HCT116 (cell line): ENCODE data around the gene RSPO4.
"Not testable (repeated sequence)": the region's sequence is repeated elsewhere in the genome, so short reads cannot be mapped to it uniquely, and the experiment has no call there.

Source experiments
- EZH2 ChIP-seq: fragments of 200-600 bp; sonication (generic); IDR thresholded peaks from 2 replicates; pipeline ENCODE4 v1.6.1; 2017; ENCODE audit warnings: antibody characterized with exemption, mixed run types
- FOSL1 ChIP-seq: IDR thresholded peaks from 2 replicates; pipeline ENCODE4 v1.6.1; 2012; ENCODE audit warnings: low read depth
- POLR2A ChIP-seq: IDR thresholded peaks from 2 replicates; pipeline ENCODE4 v1.7.0; 2011; ENCODE audit warnings: borderline replicate concordance; ENCODE audit not compliant: insufficient read depth, insufficient read length; ENCODE audit errors: extremely low read depth
- POLR2AphosphoS5 ChIP-seq: IDR thresholded peaks from 2 replicates; pipeline ENCODE4 v1.6.1; 2011; ENCODE audit warnings: mild to moderate bottlenecking, low read depth, low read length, moderate library complexity
- RAD21 ChIP-seq: IDR thresholded peaks from 2 replicates; pipeline ENCODE4 v1.6.1; 2012; ENCODE audit warnings: low read depth, mild to moderate bottlenecking
- SIN3A ChIP-seq: IDR thresholded peaks from 2 replicates; pipeline ENCODE4 v1.6.1; 2012; ENCODE audit warnings: low read depth
- SP1 ChIP-seq: IDR thresholded peaks from 2 replicates; pipeline ENCODE4 v1.6.1; 2012; ENCODE audit warnings: low read depth
- ZNF274 ChIP-seq: fragments of 200-500 bp; sonication (Bioruptor generic); IDR thresholded peaks from 2 replicates; pipeline ENCODE4 v1.6.1; 2014; ENCODE audit warnings: mild to moderate bottlenecking, low read depth, low read length, inconsistent platforms
- TF ChIP-seq, protein P1 (sequence below), 3 experiments: fragments of 200-600 bp in 1 of 3; sonication (generic) in 1 of 3; IDR thresholded peaks in 2 of 3; conservative IDR thresholded peaks in 1 of 3; 2 replicates each; pipeline ENCODE4 v1.5.1; 2012 to 2017; ENCODE audit warnings: low read depth in 2 of 3, low read length in 2 of 3, antibody characterized with exemption in 1 of 3, borderline replicate concordance in 1 of 3, control low read depth in 1 of 3, mild to moderate bottlenecking in 1 of 3, mixed read lengths in 1 of 3, mixed run types in 1 of 3, moderate library complexity in 1 of 3; ENCODE audit not compliant: insufficient read depth in 1 of 3
- TF ChIP-seq, protein P2 (sequence below): IDR thresholded peaks from 2 replicates; pipeline ENCODE4 v1.6.1; 2011; ENCODE audit warnings: mild to moderate bottlenecking, low read length, moderate library complexity; ENCODE audit not compliant: insufficient replicate concordance; ENCODE audit errors: extremely low read depth
- TF ChIP-seq, protein P3 (sequence below): IDR thresholded peaks from 2 replicates; pipeline ENCODE4 v1.6.1; 2012

DNA sequence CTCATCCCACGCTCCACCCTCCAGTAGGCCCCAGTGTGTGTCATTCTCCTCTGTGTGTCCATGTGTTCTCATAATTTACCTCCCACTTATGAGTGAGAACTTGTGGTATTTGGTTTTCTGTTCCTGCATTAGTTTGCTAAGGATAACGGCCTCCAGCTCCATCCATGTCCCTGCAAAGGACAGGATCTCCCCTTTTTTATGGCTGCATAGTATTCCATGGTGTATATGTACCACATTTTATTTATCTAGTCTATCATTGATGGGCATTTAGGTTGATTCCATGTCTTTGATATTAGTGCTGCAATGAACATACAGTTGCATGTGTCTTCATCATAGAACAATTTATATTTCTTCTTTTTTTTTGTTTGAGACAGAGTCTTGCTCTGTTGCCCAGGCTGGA lies 24.1 kb upstream of the RSPO4 start:
- TF ChIP-seq, protein P1, sequence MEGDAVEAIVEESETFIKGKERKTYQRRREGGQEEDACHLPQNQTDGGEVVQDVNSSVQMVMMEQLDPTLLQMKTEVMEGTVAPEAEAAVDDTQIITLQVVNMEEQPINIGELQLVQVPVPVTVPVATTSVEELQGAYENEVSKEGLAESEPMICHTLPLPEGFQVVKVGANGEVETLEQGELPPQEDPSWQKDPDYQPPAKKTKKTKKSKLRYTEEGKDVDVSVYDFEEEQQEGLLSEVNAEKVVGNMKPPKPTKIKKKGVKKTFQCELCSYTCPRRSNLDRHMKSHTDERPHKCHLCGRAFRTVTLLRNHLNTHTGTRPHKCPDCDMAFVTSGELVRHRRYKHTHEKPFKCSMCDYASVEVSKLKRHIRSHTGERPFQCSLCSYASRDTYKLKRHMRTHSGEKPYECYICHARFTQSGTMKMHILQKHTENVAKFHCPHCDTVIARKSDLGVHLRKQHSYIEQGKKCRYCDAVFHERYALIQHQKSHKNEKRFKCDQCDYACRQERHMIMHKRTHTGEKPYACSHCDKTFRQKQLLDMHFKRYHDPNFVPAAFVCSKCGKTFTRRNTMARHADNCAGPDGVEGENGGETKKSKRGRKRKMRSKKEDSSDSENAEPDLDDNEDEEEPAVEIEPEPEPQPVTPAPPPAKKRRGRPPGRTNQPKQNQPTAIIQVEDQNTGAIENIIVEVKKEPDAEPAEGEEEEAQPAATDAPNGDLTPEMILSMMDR (IDR thresholded peaks at IDR 0.05 in 2 of 3, conservative IDR thresholded peaks at IDR 0.05 in 1 of 3; ENCODE audit: borderline replicate concordance in 1 of 3, insufficient read depth in 1 of 3, low read depth in 2 of 3, low read length in 2 of 3) = not testable (repeated sequence)
- not testable (repeated sequence) for TF ChIP-seq RAD21, FOSL1, POLR2A, POLR2AphosphoS5, ZNF274, SP1, EZH2, SIN3A
- TF ChIP-seq, protein P2, sequence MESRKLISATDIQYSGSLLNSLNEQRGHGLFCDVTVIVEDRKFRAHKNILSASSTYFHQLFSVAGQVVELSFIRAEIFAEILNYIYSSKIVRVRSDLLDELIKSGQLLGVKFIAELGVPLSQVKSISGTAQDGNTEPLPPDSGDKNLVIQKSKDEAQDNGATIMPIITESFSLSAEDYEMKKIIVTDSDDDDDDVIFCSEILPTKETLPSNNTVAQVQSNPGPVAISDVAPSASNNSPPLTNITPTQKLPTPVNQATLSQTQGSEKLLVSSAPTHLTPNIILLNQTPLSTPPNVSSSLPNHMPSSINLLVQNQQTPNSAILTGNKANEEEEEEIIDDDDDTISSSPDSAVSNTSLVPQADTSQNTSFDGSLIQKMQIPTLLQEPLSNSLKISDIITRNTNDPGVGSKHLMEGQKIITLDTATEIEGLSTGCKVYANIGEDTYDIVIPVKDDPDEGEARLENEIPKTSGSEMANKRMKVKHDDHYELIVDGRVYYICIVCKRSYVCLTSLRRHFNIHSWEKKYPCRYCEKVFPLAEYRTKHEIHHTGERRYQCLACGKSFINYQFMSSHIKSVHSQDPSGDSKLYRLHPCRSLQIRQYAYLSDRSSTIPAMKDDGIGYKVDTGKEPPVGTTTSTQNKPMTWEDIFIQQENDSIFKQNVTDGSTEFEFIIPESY = not testable (repeated sequence)
- TF ChIP-seq, protein P3, sequence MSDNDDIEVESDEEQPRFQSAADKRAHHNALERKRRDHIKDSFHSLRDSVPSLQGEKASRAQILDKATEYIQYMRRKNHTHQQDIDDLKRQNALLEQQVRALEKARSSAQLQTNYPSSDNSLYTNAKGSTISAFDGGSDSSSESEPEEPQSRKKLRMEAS = not testable (repeated sequence)
